Memory B cell (primary cell): Measurements from ENCODE around the gene DGKK.
"Not testable (repeated sequence)": the region's sequence is repeated elsewhere in the genome, so short reads cannot be mapped to it uniquely, and the experiment has no call there.

ENCODE experiments used
- ATAC-seq: fragments of 150-1000 bp; cut with Tn5 transposase; 2 replicates; pipeline ENCODE4 v1.10.0; 2021; ENCODE audit warnings: low read depth, mild to moderate bottlenecking, moderate library complexity
- DNase-seq, 2 donors: peaks; one replicate each; pipeline ENCODE4 v3.0.0; 2022; ENCODE audit warnings: low spot score in 2 of 2
- H3K27ac Mint-ChIP-seq: one replicate; pipeline ENCODE4 v1.8.0; 2022; ENCODE audit warnings: mild to moderate bottlenecking, moderate library complexity, mixed read lengths
- H3K27me3 Mint-ChIP-seq: one replicate; pipeline ENCODE4 v1.8.0; 2022; ENCODE audit warnings: mixed read lengths
- H3K36me3 Mint-ChIP-seq: one replicate; pipeline ENCODE4 v1.8.0; 2022; ENCODE audit warnings: mild to moderate bottlenecking, mixed read lengths
- H3K4me1 Mint-ChIP-seq: one replicate; pipeline ENCODE4 v1.8.0; 2022; ENCODE audit warnings: mixed read lengths
- H3K4me3 Mint-ChIP-seq: one replicate; pipeline ENCODE4 v1.8.0; 2022; ENCODE audit warnings: mild to moderate bottlenecking, moderate library complexity, mixed read lengths
- H3K9me3 Mint-ChIP-seq: one replicate; pipeline ENCODE4 v1.8.0; 2022; ENCODE audit warnings: mixed read lengths

DGKK gene

DNA sequence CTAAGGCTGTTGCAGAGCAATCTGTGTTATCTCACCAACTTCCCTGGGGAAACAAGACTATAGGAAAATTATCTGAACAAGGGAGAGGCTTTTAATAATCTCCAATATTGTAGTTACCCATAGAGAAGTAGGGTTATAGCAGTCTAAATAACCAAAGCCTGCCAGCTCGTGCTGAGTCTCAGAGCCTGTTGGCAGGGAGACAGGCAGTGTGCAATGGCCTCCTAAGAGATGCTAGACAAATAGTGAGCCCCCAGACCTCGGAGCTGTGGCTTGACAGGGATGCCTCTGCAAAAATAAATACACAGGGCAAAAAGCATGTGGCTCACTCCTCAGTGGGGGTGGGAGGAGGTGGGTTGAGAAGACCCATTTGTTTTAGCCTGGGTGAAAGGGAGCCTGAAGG, 76.7 kb downstream of the DGKK start:
- Mint-ChIP-seq H3K36me3 (no peaks in the 10 kb centered on the region), H3K27me3 (peaks cover 2% of the 10 kb centered on the region), H3K9me3 (no peaks in the 10 kb centered on the region), H3K4me3 (no peak overlapping the region), H3K27ac (no peak overlapping the region), H3K4me1 (no peaks in the 10 kb centered on the region)
- DNase-seq (no peak), ATAC-seq (no peak)

DNA sequence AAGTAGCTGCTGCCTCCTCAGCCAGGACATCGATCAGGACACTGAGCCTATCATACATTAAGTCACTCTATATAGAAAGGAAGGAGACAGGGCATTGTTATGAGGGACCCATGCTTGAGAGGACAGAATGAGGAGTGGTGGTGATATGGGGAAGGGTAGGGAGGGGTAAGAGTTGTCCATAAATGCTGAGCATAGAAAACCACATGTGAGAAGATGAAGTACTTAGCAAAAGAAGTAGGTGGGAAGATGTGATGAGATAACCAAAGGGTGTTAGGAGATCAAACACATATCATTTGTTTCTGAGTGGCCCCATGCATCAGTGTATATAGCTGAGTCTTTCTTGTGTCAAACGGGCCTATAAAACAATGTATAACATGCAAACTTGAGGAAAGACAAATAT, 84.1 kb downstream of the DGKK start:
- Mint-ChIP-seq H3K27ac (no peak overlapping the region), H3K36me3 (no peaks in the 10 kb centered on the region), H3K4me1 (no peaks in the 10 kb centered on the region), H3K27me3 (no peaks in the 10 kb centered on the region), H3K4me3 (no peak overlapping the region), H3K9me3 (no peaks in the 10 kb centered on the region)
- no peak for DNase-seq
- ATAC-seq, result no peak

- no peak overlapping the region for H3K27ac Mint-ChIP-seq
- H3K4me3 Mint-ChIP-seq, result no peak overlapping the region
- DNase-seq (no peak), ATAC-seq (no peak)
- no peaks in the 10 kb centered on the region for H3K27me3 Mint-ChIP-seq
- no peaks in the 10 kb centered on the region for H3K9me3 Mint-ChIP-seq
- H3K4me1 Mint-ChIP-seq, result no peaks in the 10 kb centered on the region
- H3K36me3 Mint-ChIP-seq, result no peaks in the 10 kb centered on the region
Measured at GRCh38 chrX:50381729-50382415, 88.8 kb downstream of the DGKK start.

- no peaks in the 10 kb centered on the region for H3K9me3 Mint-ChIP-seq
- DNase-seq, result no peak
- H3K36me3 Mint-ChIP-seq, result no peaks in the 10 kb centered on the region
- no peak overlapping the region for H3K27ac Mint-ChIP-seq
- no peak overlapping the region for H3K4me3 Mint-ChIP-seq
- no peak for ATAC-seq
- no peaks in the 10 kb centered on the region for H3K27me3 Mint-ChIP-seq
- H3K4me1 Mint-ChIP-seq, result no peaks in the 10 kb centered on the region
Measured at GRCh38 chrX:50375481-50376267, 95.0 kb downstream of the DGKK start.

DNA sequence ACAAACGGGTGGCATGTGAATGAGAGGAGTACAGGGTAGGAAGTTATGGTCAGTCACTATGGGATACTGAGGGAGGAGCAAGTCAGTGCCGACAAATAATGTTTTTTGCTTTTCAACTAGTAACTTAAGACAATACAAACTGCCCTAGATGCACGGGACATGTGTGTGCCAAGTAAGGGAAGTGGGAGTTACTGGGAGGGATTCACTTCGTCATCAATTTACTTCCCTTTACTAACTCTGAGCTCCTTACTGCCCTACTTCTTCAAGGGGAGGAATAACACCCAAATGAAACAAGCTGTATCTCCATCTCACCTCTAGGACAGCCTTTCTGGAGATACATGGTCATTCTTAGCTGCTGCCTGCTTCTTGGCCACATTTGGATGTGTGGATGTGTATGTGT, 97.7 kb downstream of the DGKK start:
- Mint-ChIP-seq H3K27me3 (no peaks in the 10 kb centered on the region), H3K4me3 (no peak overlapping the region), H3K27ac (no peak overlapping the region), H3K4me1 (no peaks in the 10 kb centered on the region), H3K36me3 (no peaks in the 10 kb centered on the region), H3K9me3 (peaks cover 2% of the 10 kb centered on the region)
- ATAC-seq (no peak), DNase-seq (no peak)

GRCh38 chrX:50343917-50344316, 126.7 kb downstream of the DGKK start:
- DNase-seq (no peak), ATAC-seq (no peak)
- H3K9me3 Mint-ChIP-seq, result no peaks in the 10 kb centered on the region
- no peaks in the 10 kb centered on the region for H3K4me1 Mint-ChIP-seq
- H3K4me3 Mint-ChIP-seq, result no peak overlapping the region
- H3K27ac Mint-ChIP-seq, result no peak overlapping the region
- H3K27me3 Mint-ChIP-seq, result no peaks in the 10 kb centered on the region
- no peaks in the 10 kb centered on the region for H3K36me3 Mint-ChIP-seq

GRCh38 chrX:50333308-50333707, 137.3 kb downstream of the DGKK start:
- no peaks in the 10 kb centered on the region for H3K4me1 Mint-ChIP-seq
- H3K27ac Mint-ChIP-seq, result no peak overlapping the region
- H3K27me3 Mint-ChIP-seq, result peaks cover 2% of the 10 kb centered on the region
- DNase-seq (no peak), ATAC-seq (no peak)
- H3K36me3 Mint-ChIP-seq, result peaks cover 4% of the 10 kb centered on the region
- H3K9me3 Mint-ChIP-seq, result peaks cover 5% of the 10 kb centered on the region
- no peak overlapping the region for H3K4me3 Mint-ChIP-seq

- not testable (repeated sequence) for H3K36me3 Mint-ChIP-seq, H3K27me3 Mint-ChIP-seq, H3K4me1 Mint-ChIP-seq, H3K9me3 Mint-ChIP-seq, H3K27ac Mint-ChIP-seq, DNase-seq, H3K4me3 Mint-ChIP-seq, ATAC-seq
Measured at GRCh38 chrX:50332668-50333067, 138.0 kb downstream of the DGKK start.

DNA sequence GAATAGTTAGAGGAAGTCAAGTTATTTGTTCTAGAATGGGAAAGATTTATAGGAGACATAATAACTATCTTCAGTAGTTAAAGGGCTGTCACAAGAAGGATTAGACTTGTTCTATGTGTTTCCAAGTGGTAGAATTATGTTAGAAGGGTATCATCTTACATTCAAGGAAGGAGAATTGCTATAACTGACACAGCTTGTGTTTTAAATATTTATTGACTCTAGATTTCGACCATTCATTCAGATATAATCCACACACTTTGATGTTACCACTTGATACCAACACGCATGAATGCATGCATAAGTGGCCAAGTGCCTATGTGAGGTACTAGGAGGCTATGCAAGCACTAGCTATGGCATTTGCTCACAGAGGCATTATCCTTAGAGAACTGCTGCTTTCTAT, 143.4 kb downstream of the DGKK start:
- no peak for ATAC-seq
- Mint-ChIP-seq H3K4me1 (no peaks in the 10 kb centered on the region), H3K36me3 (no peaks in the 10 kb centered on the region), H3K27me3 (no peaks in the 10 kb centered on the region), H3K9me3 (peaks cover 1% of the 10 kb centered on the region), H3K4me3 (no peak overlapping the region), H3K27ac (no peak overlapping the region)
- DNase-seq, result no peak
